T-helper 1 cell (primary cell): ENCODE measurements around the gene HDAC4.

Experiments
- DNase-seq, 5 donors: peaks; one replicate each; pipeline ENCODE4 v3.0.0-alpha.2; 2012 to 2020

Gene HDAC4

GRCh38 chr2:239265681-239266433, 135.0 kb downstream of the HDAC4 start:
- no peak for DNase-seq

GRCh38 chr2:239264838-239265651, 135.8 kb downstream of the HDAC4 start:
- DNase-seq, result peak in 4 of 5 donors; percentile 50 to 95 (median 57)

DNA sequence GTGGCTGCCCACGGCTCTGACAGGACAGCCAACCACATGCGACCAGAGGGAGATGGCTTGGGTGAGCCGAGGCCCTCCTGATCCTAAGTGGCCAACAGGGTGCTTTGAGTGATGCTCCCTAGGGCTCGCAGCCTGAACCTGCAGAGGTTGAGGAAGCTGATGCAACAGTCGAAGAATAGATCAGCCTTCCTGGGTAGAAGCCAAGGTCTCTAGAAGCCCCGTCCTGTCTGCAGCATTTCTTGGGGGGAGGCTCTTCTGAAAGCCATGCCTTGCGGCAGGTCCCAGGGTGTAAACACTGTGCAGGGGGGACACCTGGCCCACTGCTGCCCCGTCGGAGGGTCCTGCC, 136.4 kb downstream of the HDAC4 start:
- peak in 1 of 5 donors; percentile 87 for DNase-seq

DNA sequence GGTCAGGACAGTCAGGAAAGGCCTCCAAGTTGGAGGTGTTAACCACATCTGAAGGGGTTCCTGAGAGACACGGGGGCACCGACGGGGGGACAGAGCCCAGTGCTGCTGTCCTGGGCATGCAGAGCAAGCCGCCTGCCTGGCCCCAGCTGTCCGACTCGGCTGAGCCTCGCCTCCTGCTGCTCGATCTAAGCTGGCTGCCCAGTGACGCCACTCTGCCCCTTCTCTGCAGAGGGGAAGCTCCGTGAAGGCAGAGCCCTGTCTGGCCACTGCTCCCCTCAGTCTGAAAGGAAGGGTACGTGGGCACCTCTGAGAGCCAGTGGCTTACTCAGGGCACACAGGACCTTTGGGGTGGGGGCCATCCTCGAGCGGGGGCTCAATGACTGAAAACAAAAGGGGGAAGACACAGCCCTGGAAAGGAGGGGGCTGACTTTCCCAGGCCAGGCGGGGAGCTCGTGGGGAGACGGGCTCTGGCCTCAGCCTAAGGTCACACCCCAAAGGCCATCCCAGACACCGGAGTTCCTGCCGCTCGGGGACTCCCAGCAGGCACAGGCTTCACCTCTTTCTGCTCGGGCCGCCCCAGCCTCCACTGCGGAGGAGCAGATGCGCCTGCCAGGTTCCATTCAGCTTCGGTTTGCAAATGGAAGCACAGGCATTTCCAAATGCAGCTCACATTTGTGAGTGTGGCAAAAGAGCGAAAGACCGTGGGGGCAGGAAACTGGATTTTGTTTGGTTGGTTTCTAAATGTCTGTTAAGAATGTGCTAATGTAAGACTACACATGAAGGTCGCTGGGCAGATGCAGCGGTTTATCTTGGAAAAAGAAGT, 136.9 kb downstream of the HDAC4 start:
- no peak for DNase-seq

DNA sequence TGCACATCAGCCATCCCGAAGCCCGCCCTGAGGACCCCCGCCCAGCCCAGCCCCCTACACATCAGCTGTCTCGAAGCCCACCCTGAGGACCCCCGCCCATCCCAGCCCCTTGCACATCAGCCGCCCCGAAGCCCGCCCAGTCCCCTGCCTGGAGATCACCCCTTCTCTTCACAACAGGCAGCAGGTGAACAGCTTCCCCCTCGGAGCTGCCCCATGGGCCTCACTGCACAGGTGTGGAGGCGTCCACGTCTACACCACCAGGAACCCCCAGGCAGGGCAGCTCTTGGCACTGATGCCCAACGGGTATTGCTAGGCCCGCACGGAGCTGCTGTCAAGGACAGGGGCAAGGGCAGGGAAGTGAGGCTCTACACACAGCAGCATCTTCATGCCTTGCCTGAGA, 137.6 kb downstream of the HDAC4 start:
- no peak for DNase-seq

DNA sequence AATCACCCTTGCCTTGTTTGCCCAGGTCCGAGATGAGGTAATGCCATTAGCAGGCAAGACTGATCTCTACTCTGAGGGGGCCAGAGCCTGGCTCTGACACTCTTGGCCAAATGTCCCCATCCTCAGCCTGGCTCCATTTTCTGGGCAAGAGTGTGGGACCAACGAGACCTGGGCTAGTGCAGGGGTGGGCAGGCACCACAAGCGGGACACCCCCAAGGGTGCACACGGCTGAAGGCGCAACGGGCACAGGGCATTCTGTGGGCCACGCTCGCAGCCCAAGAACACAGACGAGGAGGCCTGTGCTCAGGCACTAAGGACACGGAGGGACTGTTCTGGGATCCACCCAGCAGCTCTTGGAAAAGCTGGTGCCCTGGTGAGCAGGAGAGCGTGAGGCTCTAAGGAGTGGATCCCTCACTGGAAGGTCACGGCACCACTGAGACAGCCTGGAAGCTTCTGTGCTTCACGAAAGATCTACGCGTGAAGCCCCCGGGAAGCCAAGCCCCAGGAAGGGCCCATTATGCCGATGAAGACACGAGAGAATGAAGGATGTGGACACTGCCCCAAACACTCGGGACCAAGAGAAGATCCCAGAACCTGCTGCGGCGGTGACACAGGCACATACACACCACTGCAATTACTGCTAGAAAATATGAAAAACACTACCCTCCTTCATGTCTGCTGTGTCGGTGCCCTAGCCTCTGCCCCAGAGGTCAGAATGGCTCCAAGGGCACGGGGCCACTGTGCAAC, 138.2 kb downstream of the HDAC4 start:
- DNase-seq, result no peak

- no peak for DNase-seq
These were observed 138.9 kb downstream of the HDAC4 start for GRCh38 chr2:239261796-239262483.

DNA sequence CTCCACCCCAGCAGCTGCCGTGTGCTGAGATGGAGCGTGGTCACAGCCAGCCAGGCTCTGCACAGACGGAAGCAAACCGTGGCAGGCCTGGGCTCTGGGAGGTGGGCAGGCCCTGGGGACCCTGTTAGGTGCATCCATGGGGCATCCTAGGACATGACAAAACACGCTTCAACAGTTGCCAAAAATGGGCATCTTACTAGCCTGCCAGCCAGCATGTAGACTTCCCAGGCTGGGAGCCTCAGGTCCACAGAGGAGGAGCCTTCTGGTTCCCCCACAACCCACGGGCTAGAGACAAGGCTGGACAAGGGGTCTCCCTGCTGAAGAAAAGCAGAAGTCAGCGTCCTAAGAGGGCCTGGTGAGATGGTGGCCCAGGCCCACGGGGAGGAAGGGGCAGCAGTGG, 139.5 kb downstream of the HDAC4 start:
- no peak for DNase-seq

GRCh38 chr2:239260546-239261327, 140.1 kb downstream of the HDAC4 start:
- DNase-seq, result no peak

DNA sequence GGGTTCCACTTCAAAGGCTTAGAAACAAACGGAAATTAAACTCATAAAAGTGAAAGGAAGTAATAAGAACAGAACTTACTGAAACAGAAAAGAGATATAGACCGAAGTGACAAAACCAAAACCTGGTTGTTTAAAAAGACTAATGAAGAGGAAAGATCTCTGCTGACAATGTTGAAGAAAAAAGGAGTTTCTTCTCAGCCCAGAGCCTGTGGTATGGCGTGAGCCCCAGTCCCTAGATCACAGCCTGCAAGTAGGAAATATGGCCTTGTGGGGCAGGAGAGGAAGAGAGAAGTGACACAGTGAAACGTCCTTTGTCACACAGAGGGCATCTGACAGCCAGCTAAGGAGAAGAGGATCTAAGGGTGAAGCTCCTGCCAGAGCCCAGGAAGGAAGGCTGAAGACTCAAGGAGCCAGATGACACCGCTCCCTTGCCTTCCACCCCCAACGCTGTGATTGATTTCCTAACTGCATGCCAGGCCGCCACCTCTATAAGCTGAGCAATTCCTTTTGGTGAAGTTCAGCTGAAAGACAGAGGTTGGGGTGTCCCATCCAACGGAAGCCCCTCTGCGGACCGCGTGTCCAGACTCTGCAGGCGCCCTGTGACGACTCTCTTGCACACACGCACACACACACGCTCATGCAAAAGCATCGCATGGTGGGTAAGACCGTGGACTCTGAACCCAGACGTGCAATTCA, 141.1 kb downstream of the HDAC4 start:
- peak in 1 of 5 donors; percentile 71 for DNase-seq

DNA sequence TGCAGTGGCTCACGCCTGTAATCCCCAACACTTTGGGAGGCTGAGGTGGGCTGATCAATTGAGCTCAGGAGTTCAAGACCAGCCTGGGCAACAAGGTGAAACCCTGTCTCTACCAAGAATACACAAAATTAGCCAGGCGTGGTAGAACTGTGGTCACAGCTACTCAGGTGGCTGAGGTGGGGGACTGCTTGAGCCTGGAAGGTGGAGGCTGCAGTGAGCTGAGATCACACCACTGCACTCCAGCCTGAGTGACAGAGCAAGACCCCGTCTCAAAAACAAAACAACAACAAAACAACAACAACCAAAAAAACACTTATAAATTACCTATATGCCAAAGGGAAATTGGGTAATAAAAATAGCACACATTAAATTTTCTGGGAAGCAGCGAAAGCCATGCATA, 141.6 kb downstream of the HDAC4 start:
- no peak for DNase-seq

- peak in 1 of 5 donors; percentile 69 for DNase-seq
These were observed 142.6 kb downstream of the HDAC4 start for GRCh38 chr2:239258248-239258647.

GRCh38 chr2:239257511-239257937, 143.3 kb downstream of the HDAC4 start:
- peak in 1 of 5 donors; percentile 74 for DNase-seq

GRCh38 chr2:239256350-239256743, 144.5 kb downstream of the HDAC4 start:
- no peak for DNase-seq

GRCh38 chr2:239255628-239256349, 145.0 kb downstream of the HDAC4 start:
- no peak for DNase-seq

DNA sequence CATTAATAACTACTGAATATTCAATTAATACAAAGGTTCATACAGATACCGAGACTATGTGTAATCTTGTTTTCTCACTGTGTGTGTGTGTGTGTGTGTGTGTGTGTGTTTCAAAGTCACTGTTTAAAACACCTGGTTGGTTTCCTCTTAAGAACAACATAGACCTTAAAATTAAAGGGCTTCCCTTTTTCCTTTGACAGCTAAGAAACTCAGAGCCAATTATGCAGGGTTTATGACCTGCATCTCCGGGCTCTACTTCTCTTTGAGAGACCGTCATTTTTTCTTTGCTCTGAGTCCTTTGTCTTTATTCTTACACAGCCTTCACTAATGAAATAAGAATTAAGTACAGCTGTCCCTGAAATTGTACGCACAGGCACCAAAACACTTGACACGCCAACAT, 145.6 kb downstream of the HDAC4 start:
- no peak for DNase-seq

GRCh38 chr2:239253701-239254436, 147.0 kb downstream of the HDAC4 start:
- no peak for DNase-seq

DNA sequence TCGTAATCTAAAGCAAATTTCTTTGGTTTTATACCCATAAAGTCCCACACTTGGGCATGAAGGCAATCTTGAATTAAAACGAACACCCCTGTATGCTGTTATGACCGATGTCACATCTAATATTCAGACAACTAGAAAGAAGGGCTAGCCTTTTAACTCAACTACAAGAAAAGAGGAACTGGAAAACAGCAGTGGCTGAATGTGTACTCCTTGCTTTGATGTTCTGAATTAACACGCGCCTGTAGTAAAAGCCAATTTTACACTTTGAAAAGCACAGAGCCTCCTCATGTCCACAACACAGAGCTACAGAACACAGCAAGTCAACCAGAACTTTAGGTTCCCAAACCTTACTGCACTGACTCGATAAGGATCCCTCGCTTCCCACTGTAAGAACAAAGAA, 147.6 kb downstream of the HDAC4 start:
- no peak for DNase-seq

GRCh38 chr2:239252801-239253200, 148.0 kb downstream of the HDAC4 start:
- no peak for DNase-seq
